ENCODE measurements around the gene RASSF10.

DNA sequence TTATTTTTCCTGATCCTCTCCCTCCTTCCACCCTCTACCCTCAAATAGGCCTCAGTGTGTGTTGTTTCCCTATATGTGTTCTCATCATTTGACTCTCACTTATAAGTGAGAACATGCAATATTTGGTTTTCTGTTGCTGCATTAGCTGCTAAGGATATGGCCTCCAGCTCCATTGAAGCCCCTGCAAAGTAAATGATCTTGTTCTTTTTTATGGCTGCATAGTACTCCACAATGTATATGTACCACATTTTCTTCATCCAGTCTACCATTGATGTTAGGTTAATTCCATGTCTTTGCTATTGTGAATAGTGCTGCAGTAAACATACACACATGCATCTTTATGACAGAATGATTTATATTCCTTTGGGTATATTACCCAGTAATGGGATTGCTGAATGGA lies 13.3 kb upstream of the RASSF10 start:
- no peak for TF ChIP-seq CTCF (IDR thresholded peaks at IDR 0.05)
- TF ChIP-seq POLR2A (IDR thresholded peaks at IDR 0.05): no peak
